Medulla oblongata (tissue), 1 donor: ENCODE results near the gene ERAP2.
"Not testable (repeated sequence)": the region's sequence is repeated elsewhere in the genome, so short reads cannot be mapped to it uniquely, and the experiment has no call there.

Source experiments
- DNase-seq: peaks from one replicate; pipeline ENCODE4 v3.0.0-alpha.2; 2015; ENCODE audit errors: extremely low spot score

The ERAP2 gene

DNA sequence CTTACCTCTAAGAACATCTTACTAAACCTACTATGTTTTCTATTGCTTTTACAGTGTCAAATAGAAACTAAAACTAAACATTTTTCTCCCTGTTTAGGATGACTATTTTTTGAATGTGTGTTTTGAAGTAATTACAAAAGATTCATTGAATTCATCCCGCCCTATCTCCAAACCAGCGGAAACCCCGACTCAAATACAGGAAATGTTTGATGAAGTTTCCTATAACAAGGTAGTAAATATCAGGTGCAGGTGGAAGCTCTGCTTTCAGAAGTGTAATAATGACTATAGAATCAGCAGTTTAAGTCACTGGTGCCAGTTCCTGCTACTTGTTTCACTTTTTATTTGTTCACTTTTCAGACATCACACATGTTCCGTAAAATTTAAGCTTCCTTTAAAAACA, 20.0 kb downstream of the ERAP2 start:
- DNase-seq: no peak

DNA sequence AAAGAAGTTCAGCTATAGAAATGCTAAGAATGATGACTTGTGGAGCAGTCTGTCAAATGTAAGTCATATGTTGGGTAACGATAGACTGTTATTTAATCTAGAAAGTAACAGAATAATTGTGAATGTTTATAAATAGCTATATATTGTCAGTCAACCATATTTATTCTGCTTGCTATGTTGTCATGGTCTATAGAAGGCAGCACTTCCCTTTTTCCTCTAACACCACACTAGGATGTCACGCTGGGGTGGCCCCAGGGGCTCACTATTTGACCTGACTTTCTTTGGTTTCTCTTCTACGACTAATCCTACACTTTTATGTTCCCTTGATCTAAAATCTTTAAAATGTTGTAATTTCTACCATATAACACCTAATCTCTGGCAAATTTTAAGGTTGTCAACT, 20.5 kb downstream of the ERAP2 start:
- peak; percentile 51 for DNase-seq

DNA sequence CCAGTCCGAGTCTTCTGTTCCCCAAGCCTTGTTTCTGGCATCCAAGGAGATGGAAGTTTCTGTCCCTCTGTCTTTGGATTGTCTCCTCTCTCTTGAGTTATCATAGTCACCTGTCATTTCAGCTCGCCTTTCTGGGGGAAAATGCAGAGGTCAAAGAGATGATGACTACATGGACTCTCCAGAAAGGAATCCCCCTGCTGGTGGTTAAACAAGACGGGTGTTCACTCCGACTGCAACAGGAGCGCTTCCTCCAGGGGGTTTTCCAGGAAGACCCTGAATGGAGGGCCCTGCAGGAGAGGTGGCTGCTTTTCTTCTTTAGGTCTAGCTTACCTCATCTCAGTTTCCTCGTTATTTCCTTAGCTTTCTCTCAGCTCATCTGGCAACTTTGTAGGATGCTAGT, 25.1 kb downstream of the ERAP2 start:
- DNase-seq: no peak

DNA sequence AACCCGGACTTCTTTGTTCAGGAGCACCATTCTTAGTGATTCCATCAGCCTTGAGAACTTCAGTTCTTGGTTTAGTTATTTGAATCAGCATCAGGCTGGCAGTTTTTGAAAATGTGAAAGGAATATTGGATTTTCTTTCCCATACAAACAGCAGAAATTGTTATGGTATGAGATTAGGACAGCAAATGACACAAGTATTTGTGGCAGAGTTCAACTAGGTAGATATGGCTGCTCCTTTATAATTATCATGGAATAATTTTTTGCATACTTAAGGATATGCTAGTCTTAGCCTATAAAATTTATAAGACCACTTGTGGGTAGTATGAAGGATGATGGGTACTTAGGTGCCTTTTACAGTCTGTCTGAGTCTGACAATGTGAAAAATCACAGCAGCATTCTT, 25.5 kb downstream of the ERAP2 start:
- DNase-seq: no peak

DNA sequence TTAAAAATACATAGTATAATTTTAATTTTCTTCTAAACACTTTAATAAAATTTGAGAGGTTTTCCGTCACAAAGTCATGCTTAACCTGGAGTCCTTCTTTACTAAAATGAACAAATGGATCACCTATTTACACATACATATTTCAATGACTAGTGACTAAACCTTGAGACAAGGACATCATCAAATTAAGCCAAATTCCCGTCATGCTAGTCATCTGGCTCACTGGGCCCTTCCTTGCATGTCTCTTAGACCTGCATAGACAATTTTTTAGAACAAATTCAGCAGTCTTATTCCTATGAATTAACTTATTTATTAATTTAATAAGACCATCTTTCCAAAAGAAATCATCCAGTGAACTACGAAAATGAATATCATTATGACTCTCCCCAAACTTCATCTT, 26.6 kb downstream of the ERAP2 start:
- DNase-seq: no peak

DNA sequence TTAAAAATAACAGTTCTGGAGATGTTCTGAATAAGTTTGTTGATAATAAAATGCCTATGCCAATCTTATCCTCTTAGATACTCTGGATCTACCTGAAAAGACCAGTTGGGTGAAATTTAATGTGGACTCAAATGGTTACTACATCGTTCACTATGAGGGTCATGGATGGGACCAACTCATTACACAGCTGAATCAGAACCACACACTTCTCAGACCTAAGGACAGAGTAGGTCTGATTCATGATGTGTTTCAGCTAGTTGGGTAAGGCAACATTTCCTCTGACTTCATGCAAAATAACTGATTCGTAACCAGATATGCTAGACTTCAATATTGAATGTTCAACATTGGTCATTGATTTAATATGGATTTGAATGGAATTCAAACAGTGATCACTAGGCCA, 27.0 kb downstream of the ERAP2 start:
- no peak for DNase-seq

DNA sequence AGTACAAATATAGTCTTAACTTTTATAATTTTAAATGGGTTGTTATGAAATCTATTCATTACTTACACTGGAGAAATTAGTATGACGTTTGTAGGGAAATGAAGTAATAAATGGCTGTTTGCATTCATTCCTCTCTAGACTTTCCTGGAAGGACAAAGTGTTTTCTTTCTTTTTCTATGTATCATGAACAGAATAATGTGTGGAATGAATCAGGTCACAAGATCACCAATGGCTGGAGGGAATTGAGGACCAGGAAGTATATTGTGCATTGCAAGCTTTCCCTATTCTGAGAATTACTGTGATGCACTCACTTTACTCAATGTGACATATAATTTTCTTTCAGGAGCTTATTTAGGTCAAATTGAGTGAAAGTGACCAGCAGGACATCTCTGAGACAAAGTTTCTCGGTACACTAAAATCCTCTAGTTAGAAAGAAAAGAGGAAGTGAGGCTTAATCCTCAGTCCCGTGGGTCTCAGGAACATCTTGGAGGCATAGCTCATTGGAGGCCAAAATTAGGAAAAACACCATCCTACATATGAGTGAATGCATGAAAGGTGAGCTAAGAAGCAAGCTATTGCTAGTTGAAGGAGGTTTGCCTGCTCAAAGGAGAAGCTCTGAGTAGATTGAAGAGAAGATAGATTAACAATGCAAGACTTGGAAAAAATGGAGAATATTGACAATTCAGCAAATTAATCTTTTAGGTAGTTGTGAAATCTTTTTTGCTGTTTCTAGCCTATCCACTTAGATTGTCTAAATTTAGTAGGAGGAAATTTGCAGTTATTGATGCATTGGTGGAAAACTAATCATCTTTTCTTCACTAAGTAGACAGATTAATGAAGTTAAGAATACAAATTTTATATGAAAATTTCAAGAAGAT, 28.0 kb downstream of the ERAP2 start:
- DNase-seq: no peak

DNA sequence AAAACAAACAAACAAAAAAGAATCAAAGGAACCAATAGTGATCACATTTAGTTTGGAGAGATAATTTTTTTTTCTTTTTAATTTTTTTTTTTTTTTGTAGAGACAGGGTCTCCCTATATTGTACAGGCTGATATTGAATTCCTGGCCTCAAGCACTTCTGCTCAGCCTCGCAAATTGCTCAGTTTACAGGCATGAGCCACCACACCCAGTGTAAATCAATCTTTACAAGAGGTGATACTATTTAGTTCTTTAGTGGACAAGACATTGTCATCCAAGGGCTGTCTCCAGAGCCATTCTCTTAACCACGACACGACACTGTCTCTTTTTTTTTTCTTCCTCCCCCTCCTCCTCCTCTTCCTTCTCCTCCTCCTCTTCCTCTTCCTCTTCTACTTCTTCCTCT, 29.6 kb downstream of the ERAP2 start:
- DNase-seq: no peak

DNA sequence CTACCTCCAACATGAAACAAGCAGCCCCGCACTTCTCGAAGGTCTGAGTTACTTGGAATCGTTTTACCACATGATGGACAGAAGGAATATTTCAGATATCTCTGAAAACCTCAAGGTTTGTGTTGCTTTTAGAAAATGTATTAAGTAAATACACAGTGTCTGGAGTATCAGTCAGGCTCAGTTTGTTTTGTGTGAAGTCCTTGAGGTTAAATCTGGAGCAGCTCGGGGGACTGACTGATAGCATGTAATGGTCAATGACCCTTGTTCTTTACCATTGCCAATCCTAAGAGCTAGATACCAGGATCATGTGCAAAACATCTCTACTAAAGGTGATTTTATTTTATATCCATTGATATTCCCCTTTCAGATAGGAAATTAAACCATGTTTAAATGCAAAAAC, 32.7 kb downstream of the ERAP2 start:
- no peak for DNase-seq

DNA sequence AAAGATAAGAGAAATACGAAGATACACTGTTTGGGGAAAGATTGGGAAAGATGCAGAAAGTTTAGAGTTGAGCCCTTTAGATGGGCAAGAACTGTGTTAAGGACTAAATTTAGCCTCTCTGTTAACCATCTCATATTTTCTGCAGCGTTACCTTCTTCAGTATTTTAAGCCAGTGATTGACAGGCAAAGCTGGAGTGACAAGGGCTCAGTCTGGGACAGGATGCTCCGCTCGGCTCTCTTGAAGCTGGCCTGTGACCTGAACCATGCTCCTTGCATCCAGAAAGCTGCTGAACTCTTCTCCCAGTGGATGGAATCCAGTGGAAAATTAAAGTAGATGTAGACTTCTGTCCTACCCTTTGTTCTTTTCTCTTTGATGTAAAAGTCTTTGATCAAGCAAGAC, 33.1 kb downstream of the ERAP2 start:
- no peak for DNase-seq

DNA sequence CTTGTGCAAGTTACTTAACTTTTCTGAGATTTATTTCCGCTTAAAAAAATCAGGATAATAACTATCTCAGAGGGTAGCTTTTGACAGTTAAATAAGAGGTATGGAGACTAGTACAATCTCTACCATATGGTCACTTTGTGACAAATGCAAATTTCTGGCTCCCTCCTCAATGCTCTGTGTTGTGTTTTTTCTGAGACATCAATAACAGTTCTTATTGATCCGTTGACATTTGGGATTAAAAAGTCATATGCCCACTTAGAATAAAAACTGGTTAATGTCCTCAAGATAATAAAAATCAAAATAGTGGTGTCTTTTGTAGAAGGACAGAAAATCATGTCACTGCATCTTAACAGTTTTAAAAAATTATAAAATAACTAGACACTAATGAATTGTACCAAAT, 34.8 kb downstream of the ERAP2 start:
- no peak for DNase-seq

DNA sequence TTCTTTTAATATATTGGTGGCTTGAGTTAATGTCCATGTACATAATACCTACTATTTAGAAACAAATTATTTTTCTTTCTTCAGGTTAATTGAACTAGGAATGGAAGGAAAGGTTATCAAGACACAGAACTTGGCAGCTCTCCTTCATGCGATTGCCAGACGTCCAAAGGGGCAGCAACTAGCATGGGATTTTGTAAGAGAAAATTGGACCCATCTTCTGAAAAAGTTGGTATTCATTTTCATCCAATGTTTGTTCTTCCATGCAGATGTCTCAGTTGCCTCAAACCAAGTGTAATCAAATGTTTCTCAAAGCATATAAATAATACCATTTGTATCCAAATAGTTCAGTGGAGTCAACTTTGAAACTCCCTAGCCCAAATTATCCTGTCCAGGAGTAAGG, 36.9 kb downstream of the ERAP2 start:
- DNase-seq: no peak

DNA sequence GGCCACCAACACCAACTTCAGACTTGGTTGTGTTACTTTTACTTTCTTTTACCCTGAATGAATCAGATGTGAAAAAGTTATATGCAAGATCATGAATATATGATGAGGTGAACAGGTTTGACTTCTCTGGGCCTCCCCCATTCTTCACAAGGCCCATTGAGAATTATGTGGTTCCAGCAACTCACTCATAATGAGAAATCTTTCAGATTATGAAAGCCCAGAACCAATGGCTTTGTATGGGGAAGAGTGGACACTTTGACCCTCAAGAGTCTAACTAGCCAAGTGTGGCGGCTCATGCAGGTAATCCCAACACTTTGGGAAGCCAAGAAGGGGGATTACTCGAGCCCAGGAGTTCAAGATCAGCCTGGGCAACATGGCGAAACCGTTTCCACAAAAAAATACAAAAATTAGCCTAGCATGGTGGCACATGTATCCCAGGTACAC, 43.5 kb downstream of the ERAP2 start:
- DNase-seq: no peak

DNA sequence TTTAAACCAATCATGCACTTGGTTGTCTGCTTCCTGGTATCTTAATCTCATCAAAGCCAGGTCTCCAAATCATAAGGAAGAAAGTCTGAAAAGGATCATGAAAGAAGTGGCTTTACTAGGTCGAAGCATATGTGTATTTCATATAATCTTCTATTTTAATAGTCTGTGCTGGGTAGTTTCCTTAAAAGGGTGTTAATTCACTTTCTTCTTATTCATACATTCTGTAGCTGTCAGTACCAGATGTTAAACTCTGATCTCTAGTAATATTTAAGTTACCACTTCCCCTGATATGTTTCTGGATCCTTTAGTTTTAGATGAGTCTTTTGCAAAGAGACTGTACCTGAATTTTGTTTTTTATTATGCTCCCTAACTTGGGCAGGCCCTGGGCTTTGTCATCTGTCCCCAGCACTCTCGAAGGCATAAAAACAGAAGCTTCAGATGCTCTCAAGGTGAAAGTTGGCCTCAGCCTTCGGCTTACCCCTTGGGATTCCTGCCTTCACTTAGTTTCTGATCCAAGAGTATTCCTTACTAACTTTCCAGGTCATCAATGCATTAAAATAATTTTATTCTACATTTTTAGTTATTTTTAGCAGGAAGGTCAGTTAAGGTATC, 44.5 kb downstream of the ERAP2 start:
- no peak for DNase-seq

DNA sequence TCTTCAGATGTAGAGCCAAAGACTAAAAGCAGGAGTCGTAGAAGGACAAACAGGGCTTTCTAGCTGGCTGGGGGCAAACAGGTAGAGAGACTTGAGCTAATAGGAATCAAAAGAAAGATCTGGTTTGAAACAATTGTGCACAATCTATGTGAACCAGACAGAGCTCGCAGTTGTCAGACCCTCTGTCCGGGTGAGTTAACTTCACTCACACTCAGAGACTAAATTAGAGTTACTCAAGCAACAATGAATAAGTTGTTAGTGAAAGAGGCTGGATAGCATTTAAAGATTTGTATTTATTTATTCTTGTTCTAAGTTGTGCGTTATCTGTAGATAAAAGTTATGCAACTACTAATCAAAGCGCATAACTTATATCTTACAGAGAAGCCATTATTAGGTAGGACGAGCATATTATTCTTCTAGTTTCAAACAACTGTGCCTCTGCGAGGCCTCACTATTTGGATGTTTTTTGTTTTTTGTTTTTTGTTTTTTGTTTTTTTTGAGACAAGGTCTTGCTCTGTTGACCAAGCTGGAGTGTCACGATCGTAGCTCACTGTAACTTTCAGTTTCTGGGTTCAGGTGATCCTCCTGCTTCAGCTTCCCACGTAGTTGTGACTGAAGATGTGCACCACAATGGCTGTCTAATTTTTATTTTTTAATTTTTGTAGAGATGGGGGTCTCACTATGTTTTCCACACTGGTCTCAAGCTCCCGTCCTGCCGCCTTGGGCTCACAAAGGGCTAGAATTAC, 46.4 kb downstream of the ERAP2 start:
- no peak for DNase-seq

DNA sequence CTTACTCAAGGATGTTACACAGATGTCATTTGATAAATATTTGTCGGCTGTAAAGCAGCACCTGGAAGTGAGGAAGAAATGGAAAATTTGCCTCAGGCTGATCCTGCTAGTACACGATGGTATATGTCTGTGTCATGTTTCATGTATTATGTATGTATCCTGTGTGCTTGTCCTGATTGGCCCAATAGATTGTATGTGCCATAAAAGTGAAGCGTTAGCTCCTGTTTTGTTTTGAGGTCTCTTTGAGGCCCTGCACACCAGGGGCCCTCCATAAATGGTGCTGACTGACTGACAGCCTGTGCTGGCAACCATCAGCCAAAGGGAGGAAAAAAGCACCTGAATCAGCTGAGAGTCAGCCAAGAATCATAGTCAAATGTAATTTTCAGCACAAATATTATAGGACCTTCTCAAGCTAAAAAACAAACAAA, 47.7 kb downstream of the ERAP2 start:
- DNase-seq: no peak

DNA sequence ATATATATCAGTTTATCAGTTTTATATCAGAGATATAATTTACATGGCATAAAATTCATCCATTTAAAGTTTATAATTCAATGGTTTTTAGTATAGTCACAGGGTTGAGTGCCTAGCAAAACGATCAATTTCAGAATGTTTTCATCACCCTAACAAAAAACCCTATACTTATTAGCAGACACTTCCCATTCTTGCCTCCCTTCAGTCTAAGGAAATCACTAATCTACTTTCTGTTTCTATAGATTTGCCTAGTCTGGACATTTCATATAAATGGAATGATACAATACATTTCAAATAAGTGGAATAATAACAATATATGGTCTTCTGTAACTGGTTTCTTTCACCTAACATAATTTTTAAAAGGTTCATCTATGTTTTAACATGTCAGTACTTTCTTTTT, 50.0 kb downstream of the ERAP2 start:
- no peak for DNase-seq

DNA sequence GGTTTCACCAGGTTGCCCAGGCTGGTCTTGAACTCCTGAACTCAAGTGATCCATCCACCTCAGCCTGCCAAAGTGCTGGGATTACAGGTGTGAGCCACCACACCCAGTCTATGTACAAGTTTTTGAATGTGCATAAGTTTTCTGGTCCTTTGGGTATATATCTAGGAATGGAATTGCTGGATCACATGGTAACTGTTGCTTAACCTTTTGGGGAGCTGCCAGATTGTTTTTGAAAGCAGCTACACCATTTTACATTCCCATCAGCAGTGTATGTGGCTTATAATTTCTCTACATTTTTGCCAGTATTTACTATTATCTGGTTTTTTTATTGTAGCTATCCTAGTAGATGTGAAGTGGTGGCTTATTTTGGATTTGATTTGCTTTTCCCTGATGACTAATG, 50.7 kb downstream of the ERAP2 start:
- no peak for DNase-seq

DNA sequence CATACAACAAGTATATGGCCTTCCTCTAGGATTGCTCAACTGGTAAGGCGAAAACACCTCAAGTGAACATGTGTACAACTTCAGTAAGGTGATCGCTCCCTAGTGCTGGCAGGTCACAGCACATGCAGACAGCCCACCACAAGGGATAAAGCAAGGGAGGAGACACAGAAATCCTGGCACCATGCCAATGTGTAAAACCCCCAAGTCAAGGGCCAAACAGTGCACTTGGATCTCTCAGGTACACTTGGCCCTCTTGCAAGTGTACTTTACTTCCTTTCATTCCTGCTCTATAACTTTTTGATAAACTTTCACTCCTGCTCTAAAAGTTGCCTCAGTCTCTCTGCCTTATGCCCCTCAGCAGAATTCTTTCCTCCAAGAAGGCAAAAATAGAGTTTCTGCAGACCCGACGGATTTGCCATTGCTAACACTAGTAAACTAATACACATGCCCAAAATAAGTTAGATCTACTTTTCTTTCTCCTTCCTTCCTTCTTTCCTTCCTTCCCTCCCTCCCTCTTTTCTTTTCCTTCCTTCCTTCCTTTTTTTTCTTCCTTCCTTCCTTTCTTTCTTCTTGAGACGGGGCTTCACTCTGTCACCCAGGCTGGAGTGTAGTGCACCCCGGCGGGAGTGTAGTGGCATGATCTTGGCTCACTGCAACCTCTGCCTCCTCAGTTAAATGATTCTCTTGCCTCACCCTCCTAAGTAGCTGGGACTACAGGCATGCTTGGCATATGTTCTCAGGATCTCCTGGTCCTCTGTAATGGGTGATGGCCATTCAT, 52.8 kb downstream of the ERAP2 start:
- no peak for DNase-seq

DNA sequence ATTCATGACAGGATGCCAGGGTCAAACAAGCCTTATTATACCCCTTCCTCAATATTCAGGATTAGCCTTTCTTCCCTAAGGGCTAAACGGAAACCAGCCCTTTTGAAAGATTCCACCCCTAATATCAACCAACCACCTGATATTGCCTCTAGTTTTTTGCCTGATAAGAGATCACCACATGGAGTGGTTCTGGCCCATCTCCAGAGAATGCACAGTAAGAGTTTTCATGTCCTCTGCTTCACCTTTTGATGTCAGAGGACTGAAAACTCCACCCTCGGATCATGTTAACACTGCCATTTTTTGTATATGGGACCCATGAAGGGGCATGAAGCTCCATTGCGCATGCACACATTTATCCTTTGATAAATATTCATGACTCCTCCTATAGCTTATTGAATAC, 53.8 kb downstream of the ERAP2 start:
- DNase-seq: no peak

DNA sequence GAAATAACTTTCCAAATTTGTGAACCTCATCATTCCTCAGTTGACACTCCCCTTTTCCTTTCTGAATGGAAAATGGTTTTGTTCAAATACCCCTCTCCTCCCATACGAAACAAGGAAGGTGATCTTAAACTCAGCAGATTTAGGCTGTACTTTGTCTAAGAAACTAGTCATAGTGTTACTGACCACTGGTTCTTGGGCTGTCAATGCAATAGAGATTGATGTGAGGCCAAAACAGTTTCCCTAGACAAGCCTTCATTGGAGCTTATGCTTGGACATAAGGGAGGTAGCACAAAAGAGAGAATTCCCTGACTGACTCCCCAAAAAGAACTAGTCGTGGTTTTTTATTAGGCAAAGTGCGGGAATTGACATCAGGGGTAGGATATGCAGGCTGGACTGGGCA, 54.3 kb downstream of the ERAP2 start:
- DNase-seq: no peak

DNA sequence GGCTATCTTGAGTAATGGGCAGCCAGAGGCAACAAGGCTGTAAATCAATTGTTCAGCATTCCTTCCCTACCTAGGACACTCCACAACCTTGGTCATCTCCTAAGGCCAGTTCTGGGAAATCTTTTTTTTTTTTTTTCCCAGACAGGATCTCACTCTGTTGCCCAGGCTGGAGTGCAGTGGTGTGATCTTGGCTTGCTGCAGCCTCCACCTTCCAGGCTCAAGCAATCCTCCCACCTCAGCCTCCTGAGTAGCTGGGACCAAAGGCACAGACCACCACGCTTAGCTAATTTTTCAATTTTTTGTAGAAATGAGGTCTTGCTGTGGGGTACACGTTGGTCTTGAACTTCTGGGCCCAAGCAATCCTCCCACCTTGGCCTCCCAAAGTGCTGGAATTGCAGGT, 54.7 kb downstream of the ERAP2 start:
- DNase-seq: not testable (repeated sequence)
